HepG2 (cell line): ENCODE measurements around the gene UCN.

ENCODE experiments used
- CTCF ChIP-seq: sonication (generic); formaldehyde crosslinking; IDR thresholded peaks from 2 replicates; pipeline ENCODE4 v1.5.0; 2020; ENCODE audit warnings: mild to moderate bottlenecking, missing genetic modification reagents, moderate library complexity
- IKZF1 ChIP-seq: fragments of 450-650 bp; IDR thresholded peaks from 2 replicates; pipeline ENCODE4 v1.7.1; 2016
- POLR2A ChIP-seq, 2 experiments: IDR thresholded peaks; 2 replicates each; pipeline ENCODE4 v1.6.1; 2011; ENCODE audit warnings: low read depth in 2 of 2, low read length in 2 of 2, mild to moderate bottlenecking in 1 of 2, moderate library complexity in 1 of 2; ENCODE audit not compliant: insufficient read depth in 1 of 2
- SMC3 ChIP-seq: IDR thresholded peaks from 2 replicates; pipeline ENCODE4 v1.6.1; 2011; ENCODE audit warnings: low read length, improper control_type of control experiment
- THAP9 ChIP-seq: sonication (generic); formaldehyde crosslinking; IDR thresholded peaks from 2 replicates; pipeline ENCODE4; 2020; ENCODE audit warnings: missing genetic modification reagents, mild to moderate bottlenecking, borderline replicate concordance

GRCh38 chr2:27324720-27325119 is 16.5 kb upstream of the UCN start:
- TF ChIP-seq THAP9 (CRISPR knock-in tag), result no peak
- TF ChIP-seq IKZF1, result no peak
- TF ChIP-seq POLR2A (IDR thresholded peaks at IDR 0.05; ENCODE audit: insufficient read depth in 1 of 2, low read depth in 2 of 2, low read length in 2 of 2), result peak in 1 of 2 experiments; percentile 50; a peak in 1 of 4 replicates
- no peak for TF ChIP-seq SMC3
- TF ChIP-seq CTCF, result no peak
